HG02970 (cell line): Measurements from ENCODE around the gene MAN1A2.
"Not testable (repeated sequence)": the region's sequence is repeated elsewhere in the genome, so short reads cannot be mapped to it uniquely, and the experiment has no call there.

Source experiments
- ATAC-seq: cut with Tn5 transposase; IDR thresholded peaks from one replicate; pipeline ENCODE4 v1.9.1; 2021; ENCODE audit warnings: mild to moderate bottlenecking, moderate library complexity, moderate number of reproducible peaks; ENCODE audit not compliant: unreplicated experiment, low FRiP score

MAN1A2 gene

GRCh38 chr1:117555806-117556205, 188.6 kb downstream of the MAN1A2 start:
- ATAC-seq, result no peak

- ATAC-seq, result no peak
Measured at GRCh38 chr1:117556341-117556740, 189.1 kb downstream of the MAN1A2 start.

DNA sequence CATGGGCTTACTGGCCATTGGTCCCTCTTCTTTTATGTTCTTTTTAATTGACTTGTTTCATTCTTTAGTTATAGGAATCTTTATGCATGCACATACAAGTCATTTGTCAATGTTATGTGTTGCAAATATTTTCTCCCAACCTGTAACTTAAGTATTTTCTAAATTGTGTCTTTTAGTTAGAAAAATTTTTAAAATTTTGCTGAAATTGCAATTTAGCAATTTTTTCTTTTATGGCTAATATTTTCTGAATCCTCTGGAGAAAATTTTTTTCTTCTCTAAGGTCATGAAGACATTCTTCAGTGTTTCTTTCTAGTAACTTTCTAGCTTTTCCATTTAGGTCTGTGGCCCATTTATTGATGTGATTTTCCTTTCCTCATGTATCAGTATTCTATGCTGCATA, 189.7 kb downstream of the MAN1A2 start:
- ATAC-seq, result no peak

GRCh38 chr1:117558451-117558850, 191.2 kb downstream of the MAN1A2 start:
- not testable (repeated sequence) for ATAC-seq

GRCh38 chr1:117559139-117559538, 191.9 kb downstream of the MAN1A2 start:
- ATAC-seq, result no peak

DNA sequence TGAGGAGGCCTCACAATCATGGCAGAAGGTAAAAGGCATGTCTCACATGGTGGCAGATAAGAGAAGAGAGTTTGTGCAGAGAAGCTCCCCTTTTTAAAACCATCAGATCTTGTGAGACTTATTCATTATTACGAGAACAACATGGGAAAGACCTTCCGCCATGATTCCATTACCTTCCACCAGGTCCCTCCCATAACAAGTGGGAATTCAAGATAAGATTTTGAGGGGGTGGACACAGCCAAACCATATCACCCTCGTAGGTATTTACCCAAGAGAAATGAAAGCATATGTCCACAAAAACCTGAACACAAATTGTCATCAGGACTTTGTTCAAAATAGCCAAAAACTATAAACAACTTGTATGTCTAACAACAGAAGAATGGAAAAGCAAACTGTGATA, 192.7 kb downstream of the MAN1A2 start:
- no peak for ATAC-seq

- no peak for ATAC-seq
Measured at GRCh38 chr1:117561071-117561470, 193.8 kb downstream of the MAN1A2 start.

DNA sequence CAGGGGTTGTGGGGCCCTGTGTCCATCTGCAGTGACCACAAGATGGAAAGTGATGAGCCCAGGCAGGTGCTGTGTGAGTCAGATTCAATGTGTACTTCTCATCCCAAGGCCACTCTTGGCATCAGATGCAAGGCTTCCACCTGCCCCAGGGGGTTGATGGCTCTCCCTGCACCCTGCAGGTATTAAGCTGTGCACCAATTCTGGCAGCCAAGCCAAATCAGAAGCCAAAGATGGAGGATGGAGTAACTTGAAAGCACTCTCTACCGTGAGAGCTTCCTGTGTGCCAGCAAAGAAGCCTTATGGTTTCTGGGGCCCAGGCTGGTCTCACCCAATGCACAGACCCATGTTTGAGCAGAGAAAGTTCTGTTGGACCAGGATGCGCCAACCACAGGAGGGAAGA, 194.3 kb downstream of the MAN1A2 start:
- no peak for ATAC-seq

- ATAC-seq, result no peak
Measured at GRCh38 chr1:117562581-117563491, 195.6 kb downstream of the MAN1A2 start.

DNA sequence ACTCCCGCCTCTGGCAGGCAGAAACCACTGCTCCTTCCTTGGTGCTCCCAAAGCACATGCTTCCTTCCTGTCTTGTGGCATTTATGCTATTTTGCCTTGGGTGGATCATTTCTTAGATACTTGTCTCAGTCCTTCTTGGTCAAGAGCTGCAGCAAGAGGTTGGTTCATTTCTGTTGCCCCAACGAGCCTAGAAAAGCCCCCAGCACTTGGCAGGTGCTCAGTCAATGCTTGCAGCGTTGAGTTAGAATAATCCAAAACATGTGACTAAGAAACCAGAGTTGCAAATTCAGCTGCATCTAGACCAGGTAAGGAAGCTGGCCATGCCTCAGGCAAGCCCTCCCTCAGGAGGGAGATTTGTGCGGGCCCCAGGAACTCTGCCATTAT, 196.2 kb downstream of the MAN1A2 start:
- ATAC-seq, result no peak

DNA sequence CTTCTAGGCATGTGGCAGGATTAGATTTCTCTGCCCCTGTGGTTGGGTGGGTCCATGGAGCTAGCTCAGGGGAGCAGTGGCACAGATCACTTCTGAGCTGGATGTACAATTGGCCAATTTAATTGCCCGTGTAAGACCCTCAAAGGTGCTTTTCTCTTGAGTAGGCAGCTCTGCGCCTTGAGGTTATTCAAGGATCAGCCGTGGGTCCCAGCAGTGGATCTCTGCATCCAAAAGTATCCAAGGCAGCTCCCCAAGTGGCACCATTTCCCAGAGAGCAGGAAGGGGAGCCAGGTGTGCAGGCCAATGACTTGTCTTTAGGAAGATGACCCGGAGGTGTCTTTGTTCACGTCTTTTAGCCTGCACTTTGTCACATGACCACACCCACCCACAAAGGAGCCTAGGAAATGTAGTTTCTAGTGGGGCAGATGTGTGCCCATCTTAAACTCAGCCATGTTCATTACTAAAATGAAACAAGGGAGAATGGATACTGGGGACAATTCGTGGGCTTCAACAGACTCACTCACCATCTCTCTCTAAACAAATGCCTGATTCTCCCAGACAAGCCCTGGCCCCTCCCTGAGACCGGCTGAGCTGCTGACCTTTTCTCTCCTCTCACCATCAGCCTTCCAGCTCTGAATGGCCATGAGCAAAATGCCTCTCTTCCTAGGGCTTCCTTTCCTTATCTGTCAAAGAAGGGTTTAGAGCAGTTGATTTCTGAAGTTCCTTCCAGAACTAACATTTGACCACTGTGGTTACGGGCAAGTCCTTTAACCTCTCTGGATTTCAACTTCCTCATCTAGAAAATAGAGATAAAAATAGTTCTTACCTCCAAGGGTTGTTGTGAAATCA, 197.2 kb downstream of the MAN1A2 start:
- ATAC-seq, result no peak

GRCh38 chr1:117565076-117565556, 197.9 kb downstream of the MAN1A2 start:
- no peak for ATAC-seq

DNA sequence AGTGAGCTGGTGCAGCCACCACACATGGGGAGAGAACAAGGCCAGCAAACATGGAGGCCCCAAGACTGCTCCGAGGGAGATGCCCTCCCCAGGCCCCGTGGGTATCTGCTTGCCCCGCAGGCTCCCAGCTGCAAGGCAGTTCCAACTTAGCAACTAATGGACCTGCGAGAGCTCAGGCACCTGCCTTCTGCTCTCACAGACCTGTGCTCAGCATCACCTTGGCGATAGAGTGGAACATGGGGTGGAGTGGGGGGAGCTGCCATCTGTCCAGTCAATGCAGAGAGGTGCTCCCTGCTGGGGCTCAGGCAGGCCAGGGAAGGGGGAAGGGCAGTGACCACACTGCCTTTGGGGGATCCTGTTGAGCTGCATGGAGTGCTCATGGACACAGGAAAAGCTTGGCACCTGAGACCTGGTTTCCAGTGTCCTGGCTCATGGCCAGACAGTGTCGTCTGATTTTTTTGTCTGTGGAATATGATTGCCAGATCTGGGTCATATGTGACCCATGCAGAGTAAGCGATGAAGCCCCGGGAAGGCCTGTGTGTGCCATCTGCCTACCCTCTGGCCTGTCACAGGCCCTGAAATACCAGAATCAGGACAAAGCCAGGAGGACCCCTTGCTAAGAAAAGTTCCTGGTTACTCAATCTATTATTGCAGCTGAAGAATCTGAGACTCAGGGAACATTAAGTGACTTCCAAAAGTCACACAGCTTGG, 198.7 kb downstream of the MAN1A2 start:
- ATAC-seq, result no peak

- ATAC-seq, result no peak
Measured at GRCh38 chr1:117566556-117566955, 199.3 kb downstream of the MAN1A2 start.

DNA sequence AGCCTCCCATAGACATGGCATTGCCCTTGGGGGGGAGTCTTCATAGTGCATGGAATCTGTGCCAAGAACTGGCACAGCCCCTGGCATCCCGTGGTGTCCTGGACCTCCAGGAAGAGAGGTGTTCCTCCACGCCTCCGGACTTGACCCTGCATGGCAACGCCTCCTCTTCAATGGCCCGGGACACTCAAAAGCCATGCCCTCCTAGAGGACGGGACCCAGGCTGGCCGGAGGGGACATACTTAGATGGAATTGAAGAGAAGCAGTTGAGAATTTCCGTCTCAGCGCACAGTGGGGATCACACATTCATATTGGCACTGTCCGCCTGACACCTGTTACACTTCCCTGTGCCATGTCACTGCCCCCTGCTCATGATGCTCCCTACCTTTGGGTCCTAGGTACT, 200.2 kb downstream of the MAN1A2 start:
- no peak for ATAC-seq

DNA sequence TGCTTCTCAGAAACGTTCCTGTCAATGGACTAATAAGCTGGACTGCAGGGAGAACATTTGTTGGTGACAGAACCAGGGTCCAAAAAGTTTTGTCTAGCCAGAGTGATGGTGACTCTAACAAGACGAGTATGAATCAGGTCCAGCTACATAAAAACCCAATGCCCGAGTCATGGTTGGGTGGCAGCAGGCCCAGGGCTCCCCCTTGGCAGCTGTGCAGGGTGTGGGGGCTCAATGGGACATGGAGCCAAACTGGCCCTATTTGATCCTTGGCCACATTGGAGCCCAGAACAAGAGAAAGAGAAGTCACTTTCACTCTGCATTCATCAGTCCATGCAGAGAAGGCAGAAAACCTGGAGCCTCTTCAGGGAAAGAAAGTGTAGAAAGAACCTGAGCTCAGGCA, 200.7 kb downstream of the MAN1A2 start:
- ATAC-seq, result no peak

- no peak for ATAC-seq
Measured at GRCh38 chr1:117568999-117569398, 201.8 kb downstream of the MAN1A2 start.

GRCh38 chr1:117569856-117570255, 202.6 kb downstream of the MAN1A2 start:
- no peak for ATAC-seq

- no peak for ATAC-seq
Measured at GRCh38 chr1:117570988-117571409, 203.8 kb downstream of the MAN1A2 start.

GRCh38 chr1:117571496-117571895, 204.2 kb downstream of the MAN1A2 start:
- no peak for ATAC-seq

GRCh38 chr1:117572546-117572945, 205.3 kb downstream of the MAN1A2 start:
- ATAC-seq, result no peak
